RWPE1 (cell line): ENCODE measurements around the gene BMP7.
"Not testable (repeated sequence)": the region's sequence is repeated elsewhere in the genome, so short reads cannot be mapped to it uniquely, and the experiment has no call there.

Experiments used
- CTCF ChIA-PET: fragments of 350-600 bp; sonication (Branson Sonifier 250); formaldehyde crosslinking; extraction: SDS; loops from one replicate; lab custom pipeline; 2021; lab: Yijun Ruan, JAX
- POLR2A ChIA-PET: fragments of 400-600 bp; formaldehyde crosslinking; extraction: SDS; loops from one replicate; lab custom pipeline; 2020; ENCODE audit warnings: antibody characterized with exemption; ENCODE audit not compliant: low non-redundant PET; lab: Yijun Ruan, JAX
- DNase-seq: peaks from one replicate; pipeline ENCODE4 v3.0.0; 2012; ENCODE audit warnings: low spot score
- H3K27ac ChIP-seq: fragments of 450-650 bp; 2 replicates; pipeline ENCODE4 v1.5.1; 2017
- TF ChIP-seq, protein P1 (sequence below): fragments of 450-650 bp; conservative IDR thresholded peaks from 2 replicates; pipeline ENCODE4 v1.5.1; 2017; ENCODE audit warnings: low read depth, mild to moderate bottlenecking

Gene BMP7

DNA sequence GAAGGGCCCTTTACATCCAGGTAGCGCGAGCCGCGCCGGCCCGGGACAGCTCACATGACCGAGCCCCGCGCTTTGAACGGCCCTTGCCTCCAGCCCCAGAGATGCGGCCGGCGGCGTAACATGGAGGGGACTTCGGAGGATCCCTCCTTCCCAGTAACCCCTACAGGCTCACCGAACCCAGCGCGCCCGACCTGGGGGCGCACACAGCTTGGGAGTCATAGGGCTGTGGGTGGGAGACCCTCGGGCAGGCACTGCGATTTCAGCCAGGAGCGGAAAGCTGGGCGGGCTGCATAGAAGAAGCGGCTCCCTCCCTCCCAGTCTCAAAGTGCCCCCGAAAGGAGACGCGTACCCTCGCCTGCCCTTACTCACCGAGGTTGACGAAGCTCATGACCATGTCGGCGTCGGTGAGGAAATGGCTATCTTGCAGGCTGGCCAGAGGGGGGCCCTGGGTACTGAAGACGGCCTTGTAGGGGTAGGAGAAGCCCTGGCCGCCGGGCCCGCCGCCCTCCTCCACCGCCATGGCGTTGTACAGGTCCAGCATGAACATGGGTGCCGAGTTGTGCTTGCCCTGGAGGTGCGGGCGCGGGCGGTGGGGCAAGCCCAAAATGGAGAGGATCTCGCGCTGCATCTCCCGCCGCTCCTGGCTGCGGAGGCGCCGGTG is 975 bp downstream of the BMP7 start:
- CTCF ChIA-PET = interaction anchor here (0.6 to 1.8 kb wide), 9 partner anchors 25 to 194 kb away, joined by 3 to 13 read pairs (median 3); no protein-coding TSS in a partner anchor
- H3K27ac ChIP-seq = no peak overlapping the region
- DNase-seq = no peak
- TF ChIP-seq, protein P1, sequence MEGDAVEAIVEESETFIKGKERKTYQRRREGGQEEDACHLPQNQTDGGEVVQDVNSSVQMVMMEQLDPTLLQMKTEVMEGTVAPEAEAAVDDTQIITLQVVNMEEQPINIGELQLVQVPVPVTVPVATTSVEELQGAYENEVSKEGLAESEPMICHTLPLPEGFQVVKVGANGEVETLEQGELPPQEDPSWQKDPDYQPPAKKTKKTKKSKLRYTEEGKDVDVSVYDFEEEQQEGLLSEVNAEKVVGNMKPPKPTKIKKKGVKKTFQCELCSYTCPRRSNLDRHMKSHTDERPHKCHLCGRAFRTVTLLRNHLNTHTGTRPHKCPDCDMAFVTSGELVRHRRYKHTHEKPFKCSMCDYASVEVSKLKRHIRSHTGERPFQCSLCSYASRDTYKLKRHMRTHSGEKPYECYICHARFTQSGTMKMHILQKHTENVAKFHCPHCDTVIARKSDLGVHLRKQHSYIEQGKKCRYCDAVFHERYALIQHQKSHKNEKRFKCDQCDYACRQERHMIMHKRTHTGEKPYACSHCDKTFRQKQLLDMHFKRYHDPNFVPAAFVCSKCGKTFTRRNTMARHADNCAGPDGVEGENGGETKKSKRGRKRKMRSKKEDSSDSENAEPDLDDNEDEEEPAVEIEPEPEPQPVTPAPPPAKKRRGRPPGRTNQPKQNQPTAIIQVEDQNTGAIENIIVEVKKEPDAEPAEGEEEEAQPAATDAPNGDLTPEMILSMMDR = no peak
- POLR2A ChIA-PET = no interaction called here

DNA sequence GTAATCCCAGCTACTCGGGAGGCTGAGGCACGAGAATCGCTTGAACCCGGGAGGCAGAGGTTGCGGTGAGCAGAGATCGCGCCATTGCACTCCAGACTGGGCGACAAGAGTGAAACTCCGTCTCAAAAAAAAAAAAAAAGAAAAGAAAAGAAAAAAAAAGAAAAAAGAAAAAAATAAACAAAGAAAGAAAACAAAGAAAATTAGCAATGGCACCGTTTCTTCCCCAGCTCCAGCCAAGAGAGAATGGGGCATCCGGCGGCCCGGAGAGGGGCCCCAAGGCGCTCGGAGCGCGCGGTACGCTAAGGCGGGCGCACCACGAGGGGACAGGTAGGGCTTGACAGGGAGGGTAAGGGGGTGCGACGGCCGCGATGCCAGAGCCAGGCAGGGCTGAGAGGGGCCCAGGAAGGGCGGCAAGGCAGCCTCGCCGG is 1.5 kb downstream of the BMP7 start:
- POLR2A ChIA-PET, H3K27ac ChIP-seq, DNase-seq: not testable (repeated sequence)
- CTCF ChIA-PET = interaction anchor here (0.6 to 1.8 kb wide), 10 partner anchors 26 to 714 kb away, joined by 3 to 13 read pairs (median 3); no protein-coding TSS in a partner anchor

DNA sequence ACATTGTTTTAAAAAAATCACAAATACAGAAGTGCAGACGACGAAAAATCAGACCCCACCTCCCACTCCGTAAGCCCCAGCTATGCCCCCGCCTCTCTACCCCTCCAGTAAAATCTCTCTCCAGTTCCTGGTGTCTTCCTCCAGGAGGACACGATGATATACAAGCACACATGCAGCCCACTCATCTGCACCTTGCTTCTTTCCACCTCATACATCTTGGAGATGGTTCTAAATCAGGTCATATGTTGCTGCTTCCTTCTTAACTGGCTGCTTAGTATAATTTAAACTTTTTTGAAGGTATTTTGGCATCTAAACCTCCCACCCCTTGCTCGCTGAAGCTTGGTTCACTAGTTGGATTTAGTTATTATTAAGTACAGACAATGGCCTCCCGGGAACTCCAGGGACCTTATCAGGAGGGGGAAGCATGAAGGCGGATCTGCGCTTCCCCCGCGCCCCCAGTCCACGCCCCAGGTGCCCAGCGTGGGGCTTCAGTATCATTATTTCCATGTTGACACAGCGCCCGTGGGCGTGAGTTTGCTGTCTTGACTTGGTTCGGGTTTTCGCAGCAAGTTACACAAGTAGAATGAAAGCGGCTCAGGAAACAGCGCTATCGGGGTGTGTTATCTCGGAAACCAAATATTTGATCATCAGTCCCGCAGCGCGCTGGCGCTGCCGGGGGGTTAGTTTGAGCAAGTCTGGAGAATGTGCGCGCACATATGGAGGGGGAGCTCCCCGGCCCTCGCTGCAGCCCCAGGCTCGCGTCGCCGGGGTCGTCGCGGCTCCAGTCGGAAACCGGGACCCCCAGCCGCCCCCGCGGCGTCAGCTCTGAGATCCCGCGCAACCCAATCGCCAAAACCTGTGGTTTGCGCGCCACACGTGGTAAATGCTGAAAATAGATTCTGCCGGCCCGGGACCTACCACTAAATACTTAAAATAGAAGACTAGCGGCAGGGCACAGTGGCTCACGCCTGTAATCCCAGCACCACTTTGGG is 2.3 kb downstream of the BMP7 start:
- POLR2A ChIA-PET = no interaction called here
- CTCF ChIA-PET = interaction anchor here (0.9 to 2.1 kb wide), 5 partner anchors 68 to 713 kb away, joined by 3 to 9 read pairs (median 6); no protein-coding TSS in a partner anchor
- TF ChIP-seq, protein P1 = no peak
- DNase-seq = no peak
- H3K27ac ChIP-seq = no peak overlapping the region

DNA sequence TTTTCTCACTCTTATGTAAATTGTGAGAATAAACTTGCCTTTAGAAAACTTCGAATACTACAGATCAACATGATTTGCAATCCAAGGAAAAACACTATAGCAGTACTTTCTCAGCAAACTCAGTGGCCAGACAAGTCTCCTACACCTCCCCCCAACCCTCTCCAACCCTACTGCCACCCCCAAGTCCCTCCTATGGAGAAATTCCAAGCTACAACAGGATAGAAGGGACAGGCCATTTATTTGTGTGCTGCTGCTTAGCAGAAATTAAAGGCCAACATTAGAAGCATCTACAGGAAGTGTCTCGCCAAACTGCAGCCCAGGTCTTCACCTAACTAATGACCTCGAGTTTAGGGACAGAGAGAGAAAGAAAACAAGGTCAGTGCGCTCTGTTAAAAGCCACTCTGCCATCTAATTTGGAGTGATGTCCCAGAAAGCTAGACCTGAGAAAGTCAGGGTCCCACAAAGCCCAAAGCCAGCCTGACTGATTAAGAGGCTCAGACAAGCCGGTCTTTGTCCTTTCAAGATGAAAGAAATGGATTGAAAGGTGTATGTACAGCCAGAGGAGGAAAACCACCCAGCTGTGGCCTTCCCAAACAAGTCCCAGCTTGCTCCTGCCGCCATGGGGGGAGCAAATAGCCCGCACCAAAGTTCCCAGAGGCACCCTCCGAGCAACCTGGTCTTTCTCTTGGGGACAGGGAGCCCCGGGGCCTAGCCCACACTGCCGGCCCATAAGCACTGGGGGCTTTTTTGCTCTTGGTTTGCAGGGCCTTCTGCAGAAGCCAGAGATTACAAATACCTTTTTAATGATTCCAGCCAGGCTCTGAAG is 3.4 kb downstream of the BMP7 start:
- CTCF ChIA-PET = interaction anchor here (0.6 to 2.1 kb wide), 6 partner anchors 19 to 1265 kb away, joined by 3 to 7 read pairs (median 5); no protein-coding TSS in a partner anchor
- POLR2A ChIA-PET = no interaction called here
- no peak overlapping the region for H3K27ac ChIP-seq
- TF ChIP-seq, protein P1 = no peak
- DNase-seq = no peak

DNA sequence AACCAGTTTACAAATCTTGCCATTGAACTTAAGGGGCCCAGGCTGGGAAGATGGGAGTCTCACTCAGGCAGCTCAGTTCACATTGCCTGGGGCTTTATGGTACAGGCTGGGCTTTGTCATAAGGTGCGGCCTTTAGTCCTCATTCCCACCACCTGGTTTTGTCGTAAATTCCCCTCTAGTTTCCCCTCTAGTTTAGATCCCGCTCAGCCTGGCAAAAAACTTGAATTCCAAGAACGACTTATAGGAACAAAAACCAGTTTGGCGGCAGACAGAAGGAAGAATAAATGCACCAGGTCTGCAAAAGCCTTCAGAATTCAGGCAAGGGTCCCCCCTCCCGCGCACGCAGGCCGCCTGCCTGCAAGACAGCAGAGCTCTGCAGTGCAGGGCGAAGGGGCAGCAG is 4.1 kb downstream of the BMP7 start:
- no peak for DNase-seq
- ChIA-PET CTCF (interaction anchor here (2.1 kb wide), 2 partner anchors 18 to 85 kb away, joined by 6 to 7 read pairs; no protein-coding TSS in a partner anchor), POLR2A (no interaction called here)
- H3K27ac ChIP-seq = no peak overlapping the region
- TF ChIP-seq, protein P1 = no peak

DNA sequence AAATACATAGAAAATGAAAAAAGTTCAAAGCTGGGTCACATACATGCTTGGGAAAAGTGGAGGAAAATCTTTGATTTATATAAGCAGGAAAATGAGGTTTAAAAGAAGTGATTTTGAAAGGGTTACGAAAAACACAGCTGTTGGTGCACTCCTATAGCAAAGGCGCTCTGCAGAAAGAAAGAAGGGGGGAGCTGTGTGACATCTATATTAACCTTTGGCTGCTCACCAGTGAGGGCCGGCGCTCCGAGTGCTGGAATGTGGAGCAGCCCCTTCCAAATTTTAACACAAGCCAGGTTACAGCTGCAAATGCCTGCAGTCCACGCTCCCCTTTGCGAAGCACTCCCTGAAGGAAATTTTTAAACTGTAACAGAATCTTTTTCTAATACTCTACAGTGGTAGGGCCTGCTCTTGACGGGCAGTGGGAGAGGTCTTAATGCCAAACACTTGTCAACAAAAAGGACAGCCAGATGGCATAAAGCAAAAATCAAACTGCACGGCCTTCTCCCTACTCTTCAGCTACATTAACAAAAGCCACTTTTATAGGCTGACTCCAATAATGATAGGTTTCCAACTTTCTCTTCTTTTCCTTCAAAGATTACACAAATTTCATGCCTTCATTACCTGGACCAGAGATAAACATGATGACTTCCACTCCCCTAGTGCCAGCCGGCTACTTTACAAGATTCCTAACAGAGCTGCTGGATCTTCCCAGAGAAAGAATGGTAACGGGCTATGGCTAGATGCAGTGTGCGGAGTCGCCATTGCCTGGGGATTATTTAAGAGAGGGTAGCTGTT is 4.8 kb downstream of the BMP7 start:
- POLR2A ChIA-PET = no interaction called here
- CTCF ChIA-PET = interaction anchor here (0.5 to 2.1 kb wide), 4 partner anchors 18 to 234 kb away, joined by 3 to 7 read pairs (median 3); no protein-coding TSS in a partner anchor
- no peak for DNase-seq
- H3K27ac ChIP-seq = no peak overlapping the region
- TF ChIP-seq, protein P1 = no peak
